CD4-positive, alpha-beta T cell treated with Interleukin-15 for 1 hour (primary cell): Measurements from ENCODE around the gene PNPLA6.

Source experiments
- DNase-seq: peaks from one replicate; pipeline ENCODE4 v3.0.0-alpha.2; 2020

Gene PNPLA6

GRCh38 chr19:7515645-7516151, 19.8 kb upstream of the PNPLA6 start, which contains the start of gene ZNF358:
Gene ZNF358 (plus strand): TSS chr19:7516103. CDS start chr19:7519243, 3,140 bp downstream.
- peak; percentile 40 for DNase-seq

- no peak for DNase-seq
Observed at GRCh38 chr19:7516333-7516732, 19.2 kb upstream of the PNPLA6 start.

- no peak for DNase-seq
Observed at GRCh38 chr19:7516878-7517277, 18.6 kb upstream of the PNPLA6 start.

- no peak for DNase-seq
Observed at GRCh38 chr19:7519361-7520130, 16.0 kb upstream of the PNPLA6 start.

- no peak for DNase-seq
Observed at GRCh38 chr19:7520131-7521051, 15.1 kb upstream of the PNPLA6 start.

- no peak for DNase-seq
Observed at GRCh38 chr19:7521551-7522071, 13.9 kb upstream of the PNPLA6 start.

GRCh38 chr19:7522072-7522922, 13.2 kb upstream of the PNPLA6 start, which contains the start of gene MCOLN1:
Gene MCOLN1 (plus strand): TSS chr19:7522624. CDS start chr19:7522751, 127 bp downstream.
- DNase-seq: peak; percentile 99

- DNase-seq: no peak
Observed at GRCh38 chr19:7522923-7523667, 12.4 kb upstream of the PNPLA6 start.

- DNase-seq: no peak
Observed at GRCh38 chr19:7524523-7524922, 11.0 kb upstream of the PNPLA6 start.

GRCh38 chr19:7524992-7525739, 10.4 kb upstream of the PNPLA6 start:
- no peak for DNase-seq

GRCh38 chr19:7526059-7526929, 9.2 kb upstream of the PNPLA6 start:
- DNase-seq: no peak

- DNase-seq: peak; percentile 47
Observed at GRCh38 chr19:7527516-7528191, 7.9 kb upstream of the PNPLA6 start.

GRCh38 chr19:7528192-7528519, 7.4 kb upstream of the PNPLA6 start:
- no peak for DNase-seq

- no peak for DNase-seq
Observed at GRCh38 chr19:7528522-7529245, 6.8 kb upstream of the PNPLA6 start.

GRCh38 chr19:7529246-7529600, 6.3 kb upstream of the PNPLA6 start:
- DNase-seq: no peak

GRCh38 chr19:7529610-7530490, 5.7 kb upstream of the PNPLA6 start:
- no peak for DNase-seq

- no peak for DNase-seq
Observed at GRCh38 chr19:7533281-7533885, 2.1 kb upstream of the PNPLA6 start.
